ENCODE results near the gene LYL1.

Gene LYL1

DNA sequence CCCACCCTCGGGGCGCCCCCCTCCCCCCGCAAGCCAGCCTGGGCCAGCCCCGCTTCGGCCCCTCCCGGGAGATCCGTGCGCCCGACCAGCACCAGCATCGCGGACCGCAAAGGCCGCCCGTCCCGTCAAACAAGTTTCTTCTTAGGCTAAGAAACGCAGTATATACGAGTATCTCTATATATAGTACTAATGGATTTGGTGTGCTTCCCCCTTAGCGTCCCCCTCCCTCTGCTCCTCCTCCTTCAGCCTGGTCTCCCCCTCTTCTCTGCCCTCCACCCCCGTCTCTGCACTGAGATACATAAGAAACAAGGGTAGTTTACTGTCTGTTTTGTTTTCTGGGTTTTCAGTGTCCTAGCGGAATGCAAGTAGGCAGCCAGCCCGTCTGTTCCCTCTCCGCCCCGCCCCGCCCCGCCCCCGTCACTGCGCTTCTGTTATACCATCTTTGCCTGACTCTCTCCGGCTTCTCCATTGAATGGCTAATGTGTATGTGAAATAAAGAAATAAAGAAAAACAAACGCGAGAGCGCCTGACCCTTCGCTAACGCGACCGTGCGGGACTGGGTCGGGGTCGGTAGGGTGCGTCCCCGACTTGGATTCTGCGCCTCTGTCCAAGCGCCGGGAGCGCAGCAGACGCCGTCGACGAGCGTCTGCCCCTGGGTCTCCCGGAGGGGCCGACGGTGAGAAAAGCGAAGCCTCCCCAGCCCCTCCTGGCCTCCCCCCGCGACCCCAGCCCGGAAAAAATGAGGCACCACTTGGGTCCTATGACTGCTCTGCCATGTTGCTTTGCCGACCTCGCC is 4.2 kb downstream of the LYL1 start:
- peak overlapping the region; percentile 99 for H3K27ac ChIP-seq (ENCODE audit: low read depth, low read length)
- H3K4me2 ChIP-seq (ENCODE audit: low read length), result peak overlapping the region; percentile 100
- H3K9me2 ChIP-seq (replicated peaks; ENCODE audit: control insufficient read depth, low read length), result no peaks in the 10 kb centered on the region
- no peaks in the 10 kb centered on the region for H3K27me3 ChIP-seq (ENCODE audit: control insufficient read depth, low read length)
- peaks cover 60% of the 10 kb centered on the region for H3K79me2 ChIP-seq (ENCODE audit: control insufficient read depth, low read length)
- H3K36me3 ChIP-seq (ENCODE audit: control insufficient read depth, low read length), result peaks cover 38% of the 10 kb centered on the region
- no peaks in the 10 kb centered on the region for H3K9me3 ChIP-seq (ENCODE audit: control insufficient read depth, insufficient read depth, low read length)
- peaks cover 85% of the 10 kb centered on the region for H3K4me1 ChIP-seq (ENCODE audit: control insufficient read depth, low read length)
- no peak for TF ChIP-seq CTCF (IDR thresholded peaks at IDR 0.05; ENCODE audit: low read depth, low read length, poor library complexity, severe bottlenecking)
- TF ChIP-seq EZH2phosphoT487 (IDR thresholded peaks at IDR 0.05; ENCODE audit: borderline replicate concordance, low read length), result no peak
- peak overlapping the region; percentile 86 for H3K4me3 ChIP-seq (ENCODE audit: low read length)
- peaks cover 44% of the 10 kb centered on the region for H3F3A ChIP-seq (ENCODE audit: control insufficient read depth, insufficient read depth)
- no peaks in the 10 kb centered on the region; the same call in 1 of the 2 replicates for H4K20me1 ChIP-seq (ENCODE audit: control insufficient read depth, insufficient read depth, low read depth, low read length)

GRCh38 chr19:13097463-13098258 is 5.0 kb downstream of the LYL1 start:
- Histone ChIP-seq H3K9me3 (ENCODE audit: control insufficient read depth, insufficient read depth, low read length) (no peaks in the 10 kb centered on the region), H4K20me1 (ENCODE audit: control insufficient read depth, insufficient read depth, low read depth, low read length) (no peaks in the 10 kb centered on the region; the same call in 1 of the 2 replicates), H3K4me1 (ENCODE audit: control insufficient read depth, low read length) (peaks cover 80% of the 10 kb centered on the region), H3F3A (ENCODE audit: control insufficient read depth, insufficient read depth) (peaks cover 41% of the 10 kb centered on the region), H3K4me3 (ENCODE audit: low read length) (peak overlapping the region; percentile 88), H3K79me2 (ENCODE audit: control insufficient read depth, low read length) (peaks cover 57% of the 10 kb centered on the region), H3K27ac (ENCODE audit: low read depth, low read length) (peak overlapping the region; percentile 87), H3K27me3 (ENCODE audit: control insufficient read depth, low read length) (no peaks in the 10 kb centered on the region), H3K9me2 (replicated peaks; ENCODE audit: control insufficient read depth, low read length) (no peaks in the 10 kb centered on the region), H3K4me2 (ENCODE audit: low read length) (peak overlapping the region; percentile 98), H3K36me3 (ENCODE audit: control insufficient read depth, low read length) (peaks cover 38% of the 10 kb centered on the region)
- TF ChIP-seq CTCF (IDR thresholded peaks at IDR 0.05; ENCODE audit: low read depth, low read length, poor library complexity, severe bottlenecking) (no peak), EZH2phosphoT487 (IDR thresholded peaks at IDR 0.05; ENCODE audit: borderline replicate concordance, low read length) (no peak)

DNA sequence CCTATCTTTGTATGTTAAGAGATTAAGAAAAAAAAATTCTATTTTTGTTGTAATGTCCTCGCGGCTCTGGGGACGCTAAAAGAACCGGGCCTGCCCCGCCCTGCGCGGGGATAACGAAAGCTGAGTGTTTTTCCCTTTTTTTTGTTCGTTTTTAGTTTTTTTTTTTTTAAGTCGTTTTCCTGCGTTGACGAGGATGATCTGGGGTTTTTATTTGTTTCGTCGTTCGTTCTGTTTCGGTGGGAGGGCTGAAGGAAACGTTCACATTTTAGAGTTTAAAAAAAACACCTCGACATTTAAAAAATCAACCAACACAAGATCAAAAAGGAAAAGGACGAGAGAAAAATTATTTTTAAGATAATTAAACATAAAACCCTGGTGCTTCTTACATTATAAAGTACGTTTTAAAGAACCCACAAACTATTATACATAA is 5.6 kb downstream of the LYL1 start:
- Histone ChIP-seq H3K27ac (ENCODE audit: low read depth, low read length) (peak overlapping the region; percentile 87), H3K9me2 (replicated peaks; ENCODE audit: control insufficient read depth, low read length) (no peaks in the 10 kb centered on the region), H3K36me3 (ENCODE audit: control insufficient read depth, low read length) (peaks cover 32% of the 10 kb centered on the region), H3K4me1 (ENCODE audit: control insufficient read depth, low read length) (peaks cover 80% of the 10 kb centered on the region), H3K79me2 (ENCODE audit: control insufficient read depth, low read length) (peaks cover 51% of the 10 kb centered on the region), H3K4me2 (ENCODE audit: low read length) (peak overlapping the region; percentile 98), H3K4me3 (ENCODE audit: low read length) (peak overlapping the region; percentile 88), H3K9me3 (ENCODE audit: control insufficient read depth, insufficient read depth, low read length) (no peaks in the 10 kb centered on the region), H3F3A (ENCODE audit: control insufficient read depth, insufficient read depth) (peaks cover 39% of the 10 kb centered on the region), H3K27me3 (ENCODE audit: control insufficient read depth, low read length) (no peaks in the 10 kb centered on the region), H4K20me1 (ENCODE audit: control insufficient read depth, insufficient read depth, low read depth, low read length) (no peaks in the 10 kb centered on the region; the same call in 1 of the 2 replicates)
- TF ChIP-seq CTCF (IDR thresholded peaks at IDR 0.05; ENCODE audit: low read depth, low read length, poor library complexity, severe bottlenecking) (no peak), EZH2phosphoT487 (IDR thresholded peaks at IDR 0.05; ENCODE audit: borderline replicate concordance, low read length) (no peak)

Data from DOHH2 (cell line).